ENCODE measurements around the gene MFNG. TPM values are rescaled to one million over a fixed set of nuclear protein-coding genes. Genes with fewer than 3 reads are reported as not detected.

Gene MFNG
- total RNA-seq, 1 experiment from 2014 or later = 0.56 TPM

DNA sequence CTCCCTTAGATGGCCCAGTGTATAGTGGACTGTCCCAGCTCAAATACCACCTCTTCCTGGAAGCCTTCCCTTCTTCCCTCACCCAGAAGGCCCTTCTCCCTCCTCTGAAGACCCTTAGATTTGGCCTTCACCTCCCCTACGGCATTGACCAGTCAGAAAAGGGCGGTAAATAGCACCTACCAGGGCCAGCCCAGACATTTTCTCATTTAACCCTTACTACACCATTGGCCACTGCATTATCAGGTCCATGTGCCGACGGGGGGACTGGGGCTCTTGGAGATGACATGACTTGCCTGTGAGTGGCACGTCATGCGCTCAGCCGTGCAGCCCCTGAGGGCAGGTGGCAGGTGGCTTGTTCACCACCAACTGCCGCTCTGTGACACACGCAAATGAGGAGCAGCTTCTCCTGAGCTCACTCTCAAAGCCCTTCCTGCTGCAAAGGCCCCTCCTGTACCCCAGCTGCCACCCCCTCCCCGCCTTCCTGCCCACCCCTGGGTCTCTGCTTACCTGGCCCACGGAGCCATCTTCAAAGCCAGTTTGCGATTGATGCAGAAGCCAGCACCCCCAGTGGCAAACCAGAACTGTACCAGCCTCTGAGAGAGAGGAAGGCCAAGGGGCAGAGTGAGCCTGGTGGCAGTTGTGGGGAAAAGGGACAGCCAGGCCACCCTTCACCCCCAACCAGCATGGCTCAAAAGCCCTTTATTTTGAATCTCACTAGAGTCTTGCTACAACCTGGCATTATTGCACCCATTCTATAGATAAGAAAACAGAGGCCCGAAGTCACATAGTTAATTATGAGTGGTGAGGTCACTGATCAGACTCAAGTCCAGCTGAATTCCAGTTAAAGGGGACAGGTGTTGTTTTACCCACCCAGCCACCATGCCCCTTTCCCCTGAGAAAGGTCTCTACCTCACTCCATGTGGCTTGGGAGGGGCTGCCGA is 9.5 kb downstream of the MFNG start:
- no peak overlapping the region for H3K27ac Mint-ChIP-seq (ENCODE audit: low read depth, unreplicated experiment)
- no peaks in the 10 kb centered on the region for H3K9me3 Mint-ChIP-seq (ENCODE audit: unreplicated experiment)
- intact Hi-C loops (cut with micrococcal nuclease) = loop anchor here (10.0 kb wide), 1 partner anchor 88 kb away; the partner anchor contains the start of gene CDC42EP1
- TF ChIP-seq, protein P1, sequence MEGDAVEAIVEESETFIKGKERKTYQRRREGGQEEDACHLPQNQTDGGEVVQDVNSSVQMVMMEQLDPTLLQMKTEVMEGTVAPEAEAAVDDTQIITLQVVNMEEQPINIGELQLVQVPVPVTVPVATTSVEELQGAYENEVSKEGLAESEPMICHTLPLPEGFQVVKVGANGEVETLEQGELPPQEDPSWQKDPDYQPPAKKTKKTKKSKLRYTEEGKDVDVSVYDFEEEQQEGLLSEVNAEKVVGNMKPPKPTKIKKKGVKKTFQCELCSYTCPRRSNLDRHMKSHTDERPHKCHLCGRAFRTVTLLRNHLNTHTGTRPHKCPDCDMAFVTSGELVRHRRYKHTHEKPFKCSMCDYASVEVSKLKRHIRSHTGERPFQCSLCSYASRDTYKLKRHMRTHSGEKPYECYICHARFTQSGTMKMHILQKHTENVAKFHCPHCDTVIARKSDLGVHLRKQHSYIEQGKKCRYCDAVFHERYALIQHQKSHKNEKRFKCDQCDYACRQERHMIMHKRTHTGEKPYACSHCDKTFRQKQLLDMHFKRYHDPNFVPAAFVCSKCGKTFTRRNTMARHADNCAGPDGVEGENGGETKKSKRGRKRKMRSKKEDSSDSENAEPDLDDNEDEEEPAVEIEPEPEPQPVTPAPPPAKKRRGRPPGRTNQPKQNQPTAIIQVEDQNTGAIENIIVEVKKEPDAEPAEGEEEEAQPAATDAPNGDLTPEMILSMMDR (IDR thresholded peaks at IDR 0.05; ENCODE audit: unreplicated experiment) = no peak
- BruUV-seq (replicated peaks) = no TSS peak
- no peak for DNase-seq (ENCODE audit: unreplicated experiment)
- H3K4me3 Mint-ChIP-seq (ENCODE audit: unreplicated experiment) = no peak overlapping the region
- no peaks in the 10 kb centered on the region for H3K27me3 Mint-ChIP-seq (ENCODE audit: insufficient read depth, unreplicated experiment)
- ChIA-PET POLR2A (no interaction called here), CTCF (interaction anchor here (0.8 to 1.0 kb wide), 2 partner anchors 19 to 88 kb away, joined by 3 read pairs; no protein-coding TSS in a partner anchor)
- H3K36me3 Mint-ChIP-seq (ENCODE audit: insufficient read depth, unreplicated experiment) = no peaks in the 10 kb centered on the region
- no peaks in the 10 kb centered on the region for H3K4me1 Mint-ChIP-seq (ENCODE audit: insufficient read depth, unreplicated experiment)

DNA sequence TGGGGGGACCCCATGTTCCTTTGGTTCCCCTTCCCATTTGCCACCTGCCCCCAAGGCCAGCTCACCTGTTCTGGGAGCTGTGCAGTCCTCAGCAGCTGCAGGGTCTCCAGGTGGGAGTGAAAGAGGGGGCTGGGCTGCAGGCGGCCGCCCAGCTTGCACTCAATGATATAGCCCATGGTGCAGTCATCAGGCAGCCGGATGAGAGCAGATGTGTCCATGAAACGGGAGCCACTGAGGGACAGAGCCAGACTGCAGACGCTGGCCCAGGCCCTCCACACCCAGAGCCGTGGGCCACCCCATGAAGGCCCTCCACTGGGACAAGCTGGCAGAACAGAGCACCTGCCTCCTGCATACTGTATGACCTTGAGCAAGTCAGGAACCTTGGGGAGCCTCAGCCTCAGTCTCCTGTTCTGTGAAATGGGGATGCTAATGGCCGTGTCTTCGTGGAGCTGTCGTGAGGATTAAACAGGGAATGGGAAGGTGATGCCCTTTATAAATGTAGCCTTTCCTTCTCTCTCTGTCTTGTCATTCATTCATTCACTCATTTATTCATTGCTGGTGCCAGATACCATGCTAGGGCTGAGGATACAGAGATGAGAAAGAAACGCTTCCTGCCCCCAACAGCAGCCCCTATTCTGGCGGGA is 11.6 kb downstream of the MFNG start:
- DNase-seq (ENCODE audit: unreplicated experiment) = no peak
- H3K9me3 Mint-ChIP-seq (ENCODE audit: unreplicated experiment) = no peaks in the 10 kb centered on the region
- H3K27ac Mint-ChIP-seq (ENCODE audit: low read depth, unreplicated experiment) = no peak overlapping the region
- intact Hi-C loops (cut with micrococcal nuclease) = loop anchor here (10.0 kb wide), 1 partner anchor 90 kb away; the partner anchor contains the start of gene CDC42EP1
- POLR2A ChIA-PET = interaction anchor here (0.6 kb wide), 1 partner anchor 42 kb away, joined by 3 read pairs; no protein-coding TSS in a partner anchor
- H3K27me3 Mint-ChIP-seq (ENCODE audit: insufficient read depth, unreplicated experiment) = no peaks in the 10 kb centered on the region
- H3K4me1 Mint-ChIP-seq (ENCODE audit: insufficient read depth, unreplicated experiment) = no peaks in the 10 kb centered on the region
- no peaks in the 10 kb centered on the region for H3K36me3 Mint-ChIP-seq (ENCODE audit: insufficient read depth, unreplicated experiment)
- CTCF ChIA-PET = interaction anchor here (0.6 to 1.2 kb wide), 5 partner anchors 19 to 1225 kb away, joined by 3 to 4 read pairs (median 3); no protein-coding TSS in a partner anchor
- no TSS peak for BruUV-seq (replicated peaks)
- no peak overlapping the region for H3K4me3 Mint-ChIP-seq (ENCODE audit: unreplicated experiment)
- TF ChIP-seq, protein P1 (IDR thresholded peaks at IDR 0.05; ENCODE audit: unreplicated experiment) = no peak

DNA sequence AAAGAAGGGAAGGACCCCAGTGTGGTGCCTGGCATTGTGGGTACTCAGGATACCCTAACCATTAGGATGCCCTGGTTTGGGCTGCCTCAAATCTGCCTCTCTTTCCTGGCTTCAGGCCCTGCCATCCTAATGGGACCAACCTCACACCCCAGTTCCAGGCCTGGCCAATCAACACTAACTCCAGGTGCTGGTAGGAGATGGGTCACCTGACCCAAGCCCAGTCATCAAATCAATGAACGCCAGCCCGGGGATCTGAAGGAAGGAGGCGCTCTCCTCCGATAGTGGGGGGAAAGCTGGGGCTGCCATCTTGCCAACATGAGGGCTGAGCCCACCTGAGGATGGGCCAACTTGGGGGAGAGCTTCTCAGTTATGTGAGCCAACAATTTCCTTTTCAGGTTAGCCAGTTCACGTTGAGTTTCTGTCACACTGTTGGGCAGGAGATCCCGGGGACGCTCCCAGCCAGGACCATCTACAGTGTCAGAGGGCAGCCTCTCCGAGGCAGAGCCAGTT is 12.7 kb downstream of the MFNG start:
- Mint-ChIP-seq H3K4me1 (ENCODE audit: insufficient read depth, unreplicated experiment) (no peaks in the 10 kb centered on the region), H3K27ac (ENCODE audit: low read depth, unreplicated experiment) (no peak overlapping the region), H3K9me3 (ENCODE audit: unreplicated experiment) (no peaks in the 10 kb centered on the region), H3K4me3 (ENCODE audit: unreplicated experiment) (no peak overlapping the region), H3K27me3 (ENCODE audit: insufficient read depth, unreplicated experiment) (no peaks in the 10 kb centered on the region), H3K36me3 (ENCODE audit: insufficient read depth, unreplicated experiment) (no peaks in the 10 kb centered on the region)
- BruUV-seq (replicated peaks) = no TSS peak
- TF ChIP-seq, protein P1 (IDR thresholded peaks at IDR 0.05; ENCODE audit: unreplicated experiment) = no peak
- no peak for DNase-seq (ENCODE audit: unreplicated experiment)
- CTCF ChIA-PET = interaction anchor here (0.5 to 1.9 kb wide), 8 partner anchors 15 to 214 kb away, joined by 3 to 31 read pairs (median 5); no protein-coding TSS in a partner anchor
- intact Hi-C loops (cut with micrococcal nuclease) = loop anchor here (10.0 kb wide), 1 partner anchor 91 kb away; the partner anchor contains the start of gene CDC42EP1
- POLR2A ChIA-PET = no interaction called here

Data from MCF 10A (cell line).